ENCODE data around the gene GPATCH1. TPM values are rescaled to one million over a fixed set of nuclear protein-coding genes. Genes with fewer than 3 reads are reported as not detected.

GPATCH1 gene
- total and polyA plus RNA-seq, 4 experiments from 2014 or later, result 3.3 to 16.7 (median 10.8) TPM

- peaks cover 56 to 58% of the 10 kb centered on the region in 2 donors for H3K36me3 Mint-ChIP-seq
- H3K9me3 Mint-ChIP-seq, result no peaks in the 10 kb centered on the region
- Histone ChIP-seq H3K4me3 (ENCODE audit: low read length in 2 of 2) (no peak overlapping the region), H3K9me3 (ENCODE audit: control insufficient read depth in 1 of 2, low read length in 2 of 2) (no peaks in the 10 kb centered on the region), H3K36me3 (ENCODE audit: insufficient read depth, low read length) (peaks cover 42% of the 10 kb centered on the region), H3K27me3 (ENCODE audit: insufficient read depth, low read length) (no peaks in the 10 kb centered on the region), H3K27ac (ENCODE audit: low read depth, low read length) (no peak overlapping the region), H3K4me1 (ENCODE audit: insufficient read depth, low read length) (no peaks in the 10 kb centered on the region)
- H3K27ac Mint-ChIP-seq, result peak overlapping the region in 1 of 7 donors; percentile 14
- CTCF ChIA-PET (ENCODE audit: partially characterized antibody), result interaction anchor here (1.3 kb wide), 1 partner anchor 24 kb away, joined by 3 read pairs; no protein-coding TSS in a partner anchor
- H3K4me3 Mint-ChIP-seq, result no peak overlapping the region
- POLR2A ChIA-PET (ENCODE audit: partially characterized antibody), result no interaction called here
- intact Hi-C loops (cut with micrococcal nuclease), result no loop called here
- no peak for DNase-seq
- H3K27me3 Mint-ChIP-seq, result no peaks in the 10 kb centered on the region
- peaks cover 0 to 3% (median under 1%) of the 10 kb centered on the region in 4 donors for H3K4me1 Mint-ChIP-seq
These were observed 20.1 kb downstream of the GPATCH1 start for GRCh38 chr19:33100894-33101644.

GRCh38 chr19:33102893-33103292 lies 21.9 kb downstream of the GPATCH1 start:
- H3K9me3 Mint-ChIP-seq, result no peaks in the 10 kb centered on the region
- intact Hi-C loops (cut with micrococcal nuclease), result no loop called here
- peaks cover 0 to 3% (median 0%) of the 10 kb centered on the region in 4 donors for H3K4me1 Mint-ChIP-seq
- H3K4me3 ChIP-seq (ENCODE audit: low read length in 2 of 2), result no peak overlapping the region
- no peaks in the 10 kb centered on the region for H3K27me3 ChIP-seq (ENCODE audit: insufficient read depth, low read length)
- peak overlapping the region in 4 of 7 donors; percentile 8 to 48 (median 21) for H3K27ac Mint-ChIP-seq
- H3K27me3 Mint-ChIP-seq, result no peaks in the 10 kb centered on the region
- ChIA-PET POLR2A (ENCODE audit: partially characterized antibody) (no interaction called here), CTCF (ENCODE audit: partially characterized antibody) (interaction anchor here (0.7 to 2.2 kb wide), 4 partner anchors 15 to 42 kb away, joined by 3 to 11 read pairs (median 4); no protein-coding TSS in a partner anchor)
- H3K9me3 ChIP-seq (ENCODE audit: control insufficient read depth in 1 of 2, low read length in 2 of 2), result no peaks in the 10 kb centered on the region
- peaks cover 53 to 56% of the 10 kb centered on the region in 2 donors for H3K36me3 Mint-ChIP-seq
- no peak for DNase-seq
- no peak overlapping the region for H3K27ac ChIP-seq (ENCODE audit: low read depth, low read length)
- peaks cover 44% of the 10 kb centered on the region for H3K36me3 ChIP-seq (ENCODE audit: insufficient read depth, low read length)
- H3K4me1 ChIP-seq (ENCODE audit: insufficient read depth, low read length), result no peaks in the 10 kb centered on the region
- no peak overlapping the region for H3K4me3 Mint-ChIP-seq

- intact Hi-C loops (cut with micrococcal nuclease), result no loop called here
- Mint-ChIP-seq H3K36me3 (peaks cover 53 to 58% of the 10 kb centered on the region in 2 donors), H3K27me3 (no peaks in the 10 kb centered on the region), H3K4me1 (no peaks in the 10 kb centered on the region), H3K9me3 (no peaks in the 10 kb centered on the region), H3K27ac (peak overlapping the region in 1 of 7 donors; percentile 60), H3K4me3 (no peak overlapping the region)
- peaks cover 44% of the 10 kb centered on the region for H3K36me3 ChIP-seq (ENCODE audit: insufficient read depth, low read length)
- CTCF ChIA-PET (ENCODE audit: partially characterized antibody), result no interaction called here
- H3K27ac ChIP-seq (ENCODE audit: low read depth, low read length), result no peak overlapping the region
- H3K9me3 ChIP-seq (ENCODE audit: control insufficient read depth in 1 of 2, low read length in 2 of 2), result no peaks in the 10 kb centered on the region
- DNase-seq, result no peak
- H3K4me1 ChIP-seq (ENCODE audit: insufficient read depth, low read length), result no peaks in the 10 kb centered on the region
- H3K27me3 ChIP-seq (ENCODE audit: insufficient read depth, low read length), result no peaks in the 10 kb centered on the region
- POLR2A ChIA-PET (ENCODE audit: partially characterized antibody), result no interaction called here
- H3K4me3 ChIP-seq (ENCODE audit: low read length in 2 of 2), result no peak overlapping the region
These were observed 27.2 kb downstream of the GPATCH1 start for GRCh38 chr19:33108161-33108560.

- Mint-ChIP-seq H3K36me3 (peaks cover 51 to 65% of the 10 kb centered on the region in 2 donors), H3K27me3 (no peaks in the 10 kb centered on the region)
- H3K9me3 ChIP-seq (ENCODE audit: control insufficient read depth in 1 of 2, low read length in 2 of 2), result no peaks in the 10 kb centered on the region
These were observed 29.3 kb downstream of the GPATCH1 start for GRCh38 chr19:33110137-33110910.

GRCh38 chr19:33111587-33111986 lies 30.6 kb downstream of the GPATCH1 start:
- H3K9me3 ChIP-seq (ENCODE audit: control insufficient read depth in 1 of 2, low read length in 2 of 2), result no peaks in the 10 kb centered on the region
- no peaks in the 10 kb centered on the region for H3K4me1 Mint-ChIP-seq
- H3K9me3 Mint-ChIP-seq, result peaks cover 0 to 2% (median 0%) of the 10 kb centered on the region in 8 donors
- intact Hi-C loops (cut with micrococcal nuclease), result no loop called here
- H3K27me3 Mint-ChIP-seq, result no peaks in the 10 kb centered on the region
- H3K27ac ChIP-seq (ENCODE audit: low read depth, low read length), result no peak overlapping the region
- H3K36me3 ChIP-seq (ENCODE audit: insufficient read depth, low read length), result peaks cover 45% of the 10 kb centered on the region
- ChIA-PET POLR2A (ENCODE audit: partially characterized antibody) (no interaction called here), CTCF (ENCODE audit: partially characterized antibody) (interaction anchor here (1.3 to 2.6 kb wide), 2 partner anchors 13 to 72 kb away, joined by 5 to 10 read pairs; no protein-coding TSS in a partner anchor)
- no peak overlapping the region for H3K4me3 ChIP-seq (ENCODE audit: low read length in 2 of 2)
- H3K4me3 Mint-ChIP-seq, result no peak overlapping the region
- no peaks in the 10 kb centered on the region for H3K4me1 ChIP-seq (ENCODE audit: insufficient read depth, low read length)
- peak overlapping the region in 2 of 7 donors; percentile 18 to 29 for H3K27ac Mint-ChIP-seq
- H3K36me3 Mint-ChIP-seq, result peaks cover 53 to 66% of the 10 kb centered on the region in 2 donors
- H3K27me3 ChIP-seq (ENCODE audit: insufficient read depth, low read length), result no peaks in the 10 kb centered on the region
- DNase-seq, result no peak

More at GRCh38 chr19:33110137-33110910, 29.3 kb downstream of the GPATCH1 start:
- H3K4me1 Mint-ChIP-seq, result no peaks in the 10 kb centered on the region
- peaks cover 50% of the 10 kb centered on the region for H3K36me3 ChIP-seq (ENCODE audit: insufficient read depth, low read length)
- no peak overlapping the region for H3K27ac ChIP-seq (ENCODE audit: low read depth, low read length)
- no peak overlapping the region for H3K27ac Mint-ChIP-seq
- no peak overlapping the region for H3K4me3 Mint-ChIP-seq
- CTCF ChIA-PET (ENCODE audit: partially characterized antibody), result interaction anchor here (1.3 to 2.6 kb wide), 2 partner anchors 14 to 74 kb away, joined by 5 to 10 read pairs; no protein-coding TSS in a partner anchor
- no peaks in the 10 kb centered on the region for H3K4me1 ChIP-seq (ENCODE audit: insufficient read depth, low read length)
- POLR2A ChIA-PET (ENCODE audit: partially characterized antibody), result no interaction called here
- no peak for DNase-seq
- no peak overlapping the region for H3K4me3 ChIP-seq (ENCODE audit: low read length in 2 of 2)
- intact Hi-C loops (cut with micrococcal nuclease), result no loop called here
- H3K27me3 ChIP-seq (ENCODE audit: insufficient read depth, low read length), result no peaks in the 10 kb centered on the region
- H3K9me3 Mint-ChIP-seq, result no peaks in the 10 kb centered on the region

- H3K9me3 Mint-ChIP-seq, result peaks cover 0 to 2% (median 0%) of the 10 kb centered on the region in 8 donors
- no peak overlapping the region for H3K27ac Mint-ChIP-seq
- no peak for DNase-seq
- no peaks in the 10 kb centered on the region for H3K27me3 Mint-ChIP-seq
- Histone ChIP-seq H3K4me1 (ENCODE audit: insufficient read depth, low read length) (no peaks in the 10 kb centered on the region), H3K4me3 (ENCODE audit: low read length in 2 of 2) (no peak overlapping the region), H3K9me3 (ENCODE audit: control insufficient read depth in 1 of 2, low read length in 2 of 2) (no peaks in the 10 kb centered on the region), H3K27me3 (ENCODE audit: insufficient read depth, low read length) (no peaks in the 10 kb centered on the region), H3K36me3 (ENCODE audit: insufficient read depth, low read length) (peaks cover 32% of the 10 kb centered on the region), H3K27ac (ENCODE audit: low read depth, low read length) (no peak overlapping the region)
- peaks cover 62 to 69% of the 10 kb centered on the region in 2 donors for H3K36me3 Mint-ChIP-seq
- CTCF ChIA-PET (ENCODE audit: partially characterized antibody), result no interaction called here
- intact Hi-C loops (cut with micrococcal nuclease), result no loop called here
- H3K4me1 Mint-ChIP-seq, result no peaks in the 10 kb centered on the region
- H3K4me3 Mint-ChIP-seq, result no peak overlapping the region
- POLR2A ChIA-PET (ENCODE audit: partially characterized antibody), result no interaction called here
These were observed 33.3 kb downstream of the GPATCH1 start for GRCh38 chr19:33114312-33114711.

GRCh38 chr19:33117501-33117900 lies 36.5 kb downstream of the GPATCH1 start:
- Mint-ChIP-seq H3K27me3 (no peaks in the 10 kb centered on the region), H3K36me3 (peaks cover 42 to 55% of the 10 kb centered on the region in 2 donors), H3K27ac (no peak overlapping the region), H3K4me1 (no peaks in the 10 kb centered on the region), H3K4me3 (no peak overlapping the region), H3K9me3 (peaks cover 0 to 2% (median 0%) of the 10 kb centered on the region in 8 donors)
- no peak for DNase-seq
- intact Hi-C loops (cut with micrococcal nuclease), result no loop called here
- ChIA-PET POLR2A (ENCODE audit: partially characterized antibody) (no interaction called here), CTCF (ENCODE audit: partially characterized antibody) (interaction anchor here (1.4 to 1.7 kb wide), 2 partner anchors 15 to 141 kb away, joined by 5 to 7 read pairs; no protein-coding TSS in a partner anchor)
- H3K27me3 ChIP-seq (ENCODE audit: insufficient read depth, low read length), result no peaks in the 10 kb centered on the region
- H3K4me3 ChIP-seq (ENCODE audit: low read length in 2 of 2), result no peak overlapping the region
- H3K9me3 ChIP-seq (ENCODE audit: control insufficient read depth in 1 of 2, low read length in 2 of 2), result no peaks in the 10 kb centered on the region
- H3K27ac ChIP-seq (ENCODE audit: low read depth, low read length), result no peak overlapping the region
- H3K4me1 ChIP-seq (ENCODE audit: insufficient read depth, low read length), result no peaks in the 10 kb centered on the region
- H3K36me3 ChIP-seq (ENCODE audit: insufficient read depth, low read length), result peaks cover 21% of the 10 kb centered on the region
